ENCODE results near the gene PSTPIP1.

GRCh38 chr15:76973906-76974305 is 21.0 kb upstream of the PSTPIP1 start:
- no peak for TF ChIP-seq TOX (CRISPR knock-in tag; IDR thresholded peaks at IDR 0.05; ENCODE audit: borderline replicate concordance)
- no peak for TF ChIP-seq BACH2 (CRISPR knock-in tag; IDR thresholded peaks at IDR 0.05; ENCODE audit: borderline replicate concordance)
- TF ChIP-seq TSHZ2 (CRISPR knock-in tag; IDR thresholded peaks at IDR 0.05): no peak
- TF ChIP-seq ZFP3 (CRISPR knock-in tag; IDR thresholded peaks at IDR 0.05): no peak
- TF ChIP-seq TCF4 (CRISPR knock-in tag; IDR thresholded peaks at IDR 0.05; ENCODE audit: borderline replicate concordance): no peak
- TF ChIP-seq CSRNP3 (CRISPR knock-in tag; IDR thresholded peaks at IDR 0.05): no peak

Measured in SK-N-SH treated with all-trans-retinoic acid at 6 μM for 48 hours (cell line).